GM19239 (cell line): ENCODE results near the gene ACOT12.

Experiments
- DNase-seq: peaks from one replicate; pipeline ENCODE4 v3.0.0; 2011; ENCODE audit warnings: low spot score; ENCODE audit not compliant: insufficient read length
- FAIRE-seq: peaks from 2 replicates; lab custom pipeline; 2011; peaks lifted over from hg19 to GRCh38; lab: Jason Lieb, UNC

The ACOT12 gene

DNA sequence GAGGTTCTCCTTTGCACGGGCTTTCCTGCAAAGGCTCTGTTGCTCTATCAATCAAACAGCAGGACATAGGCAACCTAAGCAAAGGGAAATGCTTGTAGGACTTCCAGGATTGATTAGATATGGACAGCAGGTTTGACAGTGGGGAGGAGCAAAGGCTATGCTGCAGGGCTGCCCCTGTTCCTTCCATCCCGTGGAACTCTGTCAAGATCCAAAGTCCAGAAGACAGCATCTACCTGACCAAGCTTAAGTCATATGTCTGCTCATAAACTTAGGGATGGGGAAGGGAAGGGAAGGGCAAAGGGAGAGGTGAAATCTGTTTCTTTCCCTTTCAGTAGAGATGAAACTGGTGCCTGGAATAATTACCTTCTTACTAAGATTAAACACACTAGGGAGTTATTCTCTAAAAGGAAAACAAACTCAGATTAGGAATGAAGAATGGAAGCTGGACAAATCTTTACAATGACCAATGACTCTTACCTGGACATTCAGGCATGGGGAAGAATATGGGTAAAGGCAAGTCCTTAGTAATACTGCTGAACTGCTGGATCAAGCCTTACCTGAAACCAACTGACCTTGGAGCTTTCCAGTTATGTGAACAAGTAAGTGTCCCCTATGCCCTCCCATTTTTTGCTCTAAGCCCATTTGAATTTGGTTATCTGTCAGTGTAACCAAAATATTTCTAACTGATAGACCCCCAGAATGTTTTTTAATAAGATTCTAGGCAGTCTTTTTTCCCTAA is 8.4 kb upstream of the ACOT12 start:
- DNase-seq (no peak), FAIRE-seq (peak; percentile 23)

DNA sequence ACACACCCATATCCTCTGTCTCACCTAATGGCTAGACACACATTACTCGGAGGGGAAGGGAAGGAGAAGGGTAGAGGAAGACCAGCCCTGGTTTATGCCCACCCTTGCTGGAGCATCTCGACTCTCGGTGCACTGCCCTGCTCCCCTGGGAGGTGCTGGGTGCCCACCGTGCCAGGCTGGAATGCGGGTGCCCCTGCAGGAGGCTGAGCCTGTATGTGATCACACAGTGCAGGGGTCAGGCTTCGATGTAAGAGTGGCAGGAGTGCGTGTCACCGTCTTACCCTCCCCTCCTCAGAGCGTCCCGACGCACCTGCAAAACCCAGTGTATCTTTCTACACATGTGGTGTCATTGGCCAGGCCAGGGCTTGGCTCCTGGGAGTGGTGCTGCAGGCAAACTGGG is 7.3 kb upstream of the ACOT12 start:
- no peak for FAIRE-seq

DNA sequence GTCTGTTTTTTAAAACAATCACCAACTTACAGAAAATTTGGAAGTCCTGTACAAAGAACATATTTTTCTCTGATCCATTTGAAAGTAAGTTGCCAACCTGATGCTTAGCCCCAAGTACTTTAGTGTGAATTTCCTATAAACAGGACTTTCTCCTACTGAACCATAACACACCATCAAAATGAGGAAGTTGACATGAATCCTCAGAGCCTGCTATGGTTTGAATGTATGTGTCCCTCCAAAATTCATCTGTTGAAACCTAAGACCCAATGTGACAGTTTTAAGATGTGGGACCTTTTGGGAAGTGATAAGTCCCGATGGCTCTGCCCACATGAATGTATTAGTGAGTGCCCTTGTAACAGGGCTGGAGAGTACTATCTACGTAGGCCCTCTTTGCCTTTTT is 6.4 kb upstream of the ACOT12 start:
- no peak for DNase-seq
- no peak for FAIRE-seq

More for the DNA sequence above, 7.3 kb upstream of the ACOT12 start:
- DNase-seq: no peak

DNA sequence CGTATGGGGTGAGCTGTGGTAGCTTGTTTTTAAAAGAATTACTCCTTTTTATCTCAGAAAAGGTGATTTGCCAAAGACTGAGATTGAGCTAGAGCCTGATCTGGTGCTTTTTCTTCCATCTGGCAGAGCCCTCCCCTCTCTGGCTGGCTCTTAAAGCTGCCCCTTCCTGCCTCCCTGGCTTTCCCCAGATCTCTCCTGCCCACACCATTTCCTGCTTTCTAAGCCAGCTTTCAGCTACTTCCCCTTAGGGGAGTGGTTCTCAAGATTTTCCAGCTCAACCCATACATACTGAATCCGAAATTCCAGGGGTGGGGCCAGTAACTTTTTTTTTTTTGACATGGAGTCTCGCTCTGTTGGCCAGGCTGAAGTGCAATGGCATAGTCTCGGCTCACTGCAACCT is 4.8 kb upstream of the ACOT12 start:
- FAIRE-seq: no peak
- DNase-seq: no peak

DNA sequence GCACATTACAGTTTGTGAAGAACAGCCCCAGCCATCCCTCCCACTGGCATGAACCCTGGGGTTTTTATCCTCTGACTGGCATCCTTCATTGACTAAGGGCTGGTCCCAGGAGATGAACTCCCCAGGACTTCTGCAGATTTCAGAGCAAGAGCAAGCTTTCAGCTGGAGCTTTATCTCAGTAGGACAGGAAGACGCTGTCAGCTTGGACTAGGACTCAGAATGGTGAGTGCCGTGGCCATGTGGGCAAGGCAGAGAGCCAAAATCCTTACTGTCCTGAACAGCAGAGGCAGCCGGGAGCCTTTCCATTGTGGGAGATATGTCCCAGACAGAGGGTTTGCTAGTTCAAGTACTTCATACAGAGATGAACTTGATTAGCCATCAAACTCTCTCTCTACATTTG is 3.2 kb upstream of the ACOT12 start:
- DNase-seq (no peak), FAIRE-seq (no peak)

DNA sequence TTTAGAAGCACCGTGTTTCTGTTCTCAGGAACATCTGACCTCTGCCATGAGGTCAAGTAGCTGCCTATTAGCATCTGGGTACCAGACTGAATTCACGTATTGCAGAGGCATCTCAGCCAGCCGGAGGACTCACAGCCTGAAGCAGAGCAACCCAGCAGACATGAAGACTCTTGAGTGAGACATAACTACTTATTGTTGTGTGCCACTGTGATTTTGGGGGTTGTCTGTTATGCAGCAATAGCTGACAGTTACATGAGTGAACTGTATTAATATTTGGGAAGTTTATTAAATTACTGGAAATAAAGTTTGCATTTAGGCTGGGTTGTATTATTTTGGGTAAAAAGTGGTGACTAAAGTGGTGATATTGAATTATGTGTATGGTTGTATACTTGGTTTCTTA is 1.3 kb upstream of the ACOT12 start:
- FAIRE-seq (no peak), DNase-seq (no peak)

DNA sequence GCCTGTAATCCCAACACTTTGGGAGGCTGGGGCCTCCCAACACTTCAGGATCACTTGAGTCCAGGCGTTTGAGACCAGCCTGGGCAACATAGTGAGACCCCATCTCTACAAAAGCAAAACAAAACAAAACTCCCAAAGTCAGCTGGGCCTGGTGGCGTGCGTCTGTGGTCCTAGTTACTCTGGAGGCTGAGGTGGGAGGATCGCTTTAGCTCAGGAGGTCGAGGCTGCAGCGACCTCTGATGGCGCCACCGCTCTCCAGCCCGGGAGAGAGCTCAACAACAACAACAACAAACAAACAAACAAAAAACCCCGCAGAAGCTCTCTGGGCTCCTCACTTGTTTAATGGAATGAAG is 528 bp downstream of the ACOT12 start:
- no peak for FAIRE-seq
- no peak for DNase-seq

GRCh38 chr5:81389025-81389424 is 4.9 kb downstream of the ACOT12 start:
- FAIRE-seq: no peak
- no peak for DNase-seq

DNA sequence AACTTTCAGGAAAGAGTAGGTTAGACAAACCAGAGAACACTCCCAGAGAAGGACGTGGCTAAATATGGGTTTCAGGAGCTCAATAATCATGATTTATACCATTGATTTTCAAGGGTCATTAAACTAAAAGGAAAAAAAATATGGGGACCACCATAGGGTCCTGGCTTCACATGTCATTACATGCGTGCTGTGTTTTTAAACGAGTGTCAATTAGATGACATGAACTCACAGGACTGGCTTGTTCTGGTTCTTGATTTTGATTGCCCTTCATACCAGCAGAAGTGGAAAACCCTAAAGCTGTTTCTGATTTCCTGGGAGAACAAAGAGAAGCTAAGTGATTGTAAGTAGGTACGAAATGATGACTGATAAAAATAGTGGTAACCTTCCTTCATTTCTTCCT is 5.8 kb downstream of the ACOT12 start:
- DNase-seq (no peak), FAIRE-seq (no peak)

DNA sequence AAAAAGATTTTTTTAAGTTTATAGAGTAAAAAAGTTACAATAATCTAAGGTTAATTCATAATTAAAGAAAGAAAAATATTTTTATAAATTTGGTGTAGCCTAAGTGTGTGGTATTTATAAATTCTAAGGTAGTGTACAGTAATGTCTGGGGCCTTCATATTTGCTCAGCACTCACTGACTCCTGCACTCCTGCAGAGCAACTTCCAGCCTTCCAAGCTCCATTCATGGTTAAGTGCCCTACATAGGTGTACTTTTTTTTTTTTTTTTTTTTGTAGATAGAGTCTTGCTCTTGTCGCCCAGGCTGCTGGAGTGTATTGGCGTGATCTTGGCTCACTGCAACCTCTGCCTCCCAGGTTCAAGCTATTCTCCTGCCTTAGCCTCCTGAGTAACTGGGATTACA is 10.1 kb downstream of the ACOT12 start:
- DNase-seq (no peak), FAIRE-seq (no peak)

DNA sequence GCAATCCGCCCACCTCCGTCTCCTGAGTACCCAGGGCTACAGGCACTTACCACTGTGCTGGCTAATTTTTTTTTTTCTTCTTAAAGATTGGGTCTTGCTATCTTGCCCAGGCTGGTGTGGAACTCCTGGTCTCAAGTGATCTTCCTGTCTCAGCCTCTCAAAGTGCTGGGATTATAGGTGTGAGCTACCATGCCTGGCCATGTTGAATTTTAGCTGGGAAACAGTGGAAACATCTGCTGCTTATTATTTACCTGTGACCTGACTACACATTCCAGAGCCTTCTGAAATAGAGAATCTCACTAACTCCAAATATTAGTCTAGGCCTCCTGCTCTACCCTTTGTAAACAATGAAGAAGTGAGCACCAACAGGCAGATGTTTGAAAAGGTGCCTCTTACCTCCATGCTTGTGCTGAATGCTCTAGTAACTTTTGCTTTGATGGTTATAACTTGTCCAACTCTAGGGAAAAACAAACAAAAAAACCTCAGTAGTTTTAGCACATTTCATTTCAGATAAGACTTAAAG is 22.5 kb downstream of the ACOT12 start:
- FAIRE-seq (no peak), DNase-seq (no peak)

GRCh38 chr5:81370912-81371311 is 23.0 kb downstream of the ACOT12 start:
- DNase-seq (no peak), FAIRE-seq (no peak)

- FAIRE-seq (no peak), DNase-seq (no peak)
Observed at GRCh38 chr5:81365541-81365940, 28.4 kb downstream of the ACOT12 start.

DNA sequence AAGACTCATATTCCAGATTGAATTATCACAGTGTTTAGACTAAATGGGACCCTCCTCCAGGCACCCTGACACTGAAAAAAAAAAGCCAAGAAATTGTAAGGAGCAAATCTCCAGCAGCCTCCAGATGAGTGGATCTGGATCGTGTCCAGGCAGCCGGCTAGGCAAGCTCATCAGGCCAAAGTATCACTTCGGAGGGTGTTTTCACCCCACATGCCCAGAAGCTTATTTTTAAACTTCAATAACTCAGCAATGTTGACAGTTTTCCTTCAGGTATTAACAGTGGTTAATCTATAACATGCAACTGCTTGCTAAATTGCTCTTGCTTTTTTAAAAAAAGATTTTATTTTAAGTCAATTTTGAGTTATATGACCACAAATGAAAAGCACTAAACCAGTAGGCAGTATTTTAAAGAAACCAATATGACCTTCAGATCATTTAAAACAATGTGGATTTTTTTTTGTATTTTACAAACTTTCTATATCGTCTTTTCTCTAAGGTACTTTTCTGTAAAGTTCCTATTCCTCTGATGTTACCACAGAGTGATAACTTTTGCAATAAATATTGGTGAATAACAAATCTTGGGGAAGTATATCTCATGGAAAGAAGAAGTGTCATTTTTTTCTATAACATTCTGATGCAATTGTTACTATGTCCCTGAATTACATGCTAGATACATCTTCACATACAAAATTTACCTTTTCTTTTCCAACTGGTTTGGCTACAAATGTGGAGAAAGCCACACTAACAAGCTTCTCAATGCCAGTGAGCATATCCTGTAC is 30.7 kb downstream of the ACOT12 start:
- FAIRE-seq: no peak
- DNase-seq: no peak

GRCh38 chr5:81361600-81361999 is 32.3 kb downstream of the ACOT12 start:
- FAIRE-seq (no peak), DNase-seq (no peak)

- DNase-seq: no peak
- FAIRE-seq: no peak
Observed at GRCh38 chr5:81360640-81361039, 33.3 kb downstream of the ACOT12 start.

DNA sequence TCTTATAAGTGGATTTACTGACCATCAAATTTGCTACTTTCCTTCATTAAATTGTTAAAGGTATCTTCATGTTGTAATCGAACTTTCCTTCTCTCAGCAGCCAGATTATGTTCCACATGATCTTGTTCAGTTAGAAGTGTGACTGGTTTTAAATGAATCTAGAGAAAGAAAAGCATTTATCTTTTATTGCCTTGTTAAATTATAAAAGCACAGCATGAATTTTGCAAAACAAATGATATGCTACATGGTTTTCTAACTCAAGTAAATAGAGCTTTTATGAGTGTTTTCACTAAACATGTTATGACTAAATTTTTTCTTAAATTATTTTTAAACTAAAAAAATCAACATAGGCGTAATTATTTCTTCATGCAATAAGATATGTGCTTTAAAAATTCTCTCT is 34.1 kb downstream of the ACOT12 start:
- FAIRE-seq: no peak
- no peak for DNase-seq

GRCh38 chr5:81359108-81359507 is 34.8 kb downstream of the ACOT12 start:
- no peak for DNase-seq

DNA sequence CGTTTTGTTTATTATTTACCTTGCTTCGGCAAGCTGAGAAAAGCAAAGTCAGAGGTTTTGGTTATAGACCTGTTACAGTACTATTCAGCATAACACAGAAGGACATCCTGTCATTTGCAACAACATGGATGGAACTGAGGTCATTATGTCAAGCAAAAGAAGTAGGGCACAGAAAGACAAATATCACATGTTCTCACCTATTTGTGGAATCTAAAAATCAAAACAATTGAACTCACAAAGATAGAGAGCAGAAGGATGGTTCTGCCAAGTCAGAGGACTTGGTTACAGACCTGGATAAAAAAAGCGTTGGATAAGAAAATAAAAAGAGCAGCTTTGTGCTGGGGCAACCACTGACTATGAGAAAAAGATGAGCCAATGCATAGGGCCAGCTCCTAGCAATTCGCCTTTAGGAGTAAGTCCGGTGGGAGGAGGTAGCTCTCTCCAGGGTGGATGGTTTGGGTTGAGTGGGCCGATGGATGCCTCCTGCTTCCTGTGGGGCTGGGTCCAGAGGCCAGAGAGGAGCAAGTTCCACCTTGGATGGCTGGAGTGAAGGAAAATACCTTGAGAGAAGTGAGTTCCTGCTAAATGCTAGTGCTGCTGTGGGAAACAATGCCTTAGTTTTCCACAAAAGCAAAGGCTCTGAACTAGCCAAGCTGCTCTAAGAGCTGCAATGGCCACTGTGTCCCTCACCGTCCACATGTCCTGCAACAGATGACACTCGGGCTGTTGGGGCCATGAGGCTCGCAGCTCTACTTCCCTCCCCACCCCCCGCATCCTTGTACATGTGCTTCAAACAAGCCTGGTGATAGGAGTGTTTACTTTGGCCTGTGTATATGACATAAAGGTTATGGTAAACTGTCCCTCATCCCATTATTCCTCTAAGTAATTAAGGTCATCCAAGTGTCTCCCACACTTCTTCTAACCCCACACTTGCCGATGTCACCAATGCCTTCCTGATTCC is 38.4 kb downstream of the ACOT12 start:
- DNase-seq (no peak), FAIRE-seq (no peak)

More at GRCh38 chr5:81359108-81359507, 34.8 kb downstream of the ACOT12 start:
- FAIRE-seq: no peak

DNA sequence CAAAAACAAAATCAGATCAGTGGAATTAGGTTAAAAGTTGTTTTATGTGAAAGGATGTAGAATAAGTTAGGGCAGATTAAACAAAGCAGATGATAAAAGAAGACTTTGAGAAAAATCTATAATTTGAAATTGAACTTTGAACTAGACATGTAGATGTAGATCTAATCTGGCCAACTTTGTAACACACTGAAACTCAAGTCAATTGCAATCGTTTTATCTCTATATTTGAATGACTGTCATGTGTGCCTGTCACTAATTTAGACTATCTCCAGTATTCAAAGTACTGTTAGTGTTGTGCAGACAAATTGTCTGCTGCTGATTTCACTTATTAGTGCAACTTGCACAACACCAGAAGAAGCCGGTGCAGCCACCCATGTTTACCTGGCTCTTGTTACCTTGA is 39.8 kb downstream of the ACOT12 start:
- FAIRE-seq: no peak
- DNase-seq: no peak

GRCh38 chr5:81353189-81353588 is 40.7 kb downstream of the ACOT12 start:
- FAIRE-seq: no peak
- no peak for DNase-seq
